CD4-positive, alpha-beta T cell (primary cell): ENCODE data around the gene LRRC4B. TPM values are rescaled to one million over a fixed set of nuclear protein-coding genes. Genes with fewer than 3 reads are reported as not detected.

ENCODE experiments used
- ATAC-seq: fragments of 200-7000 bp; cut with Tn5 transposase; one replicate; pipeline ENCODE4 v1.10.0; 2022; ENCODE audit warnings: mild to moderate bottlenecking; ENCODE audit not compliant: poor library complexity
- CTCF ChIA-PET: fragments of 350-600 bp; sonication (Branson Sonifier 250); formaldehyde crosslinking; loops from one replicate; lab custom pipeline; 2021; ENCODE audit warnings: antibody characterized with exemption, inconsistent platforms; lab: Charles Lee
- POLR2A ChIA-PET: fragments of 350-600 bp; sonication (Branson Sonifier 250); formaldehyde crosslinking; loops from one replicate; lab custom pipeline; 2021; ENCODE audit warnings: antibody characterized with exemption, inconsistent platforms; lab: Charles Lee
- DNase-seq, 14 experiments: peaks; one replicate each; pipeline ENCODE4 v3.0.0-alpha.2; 2013 to 2020; ENCODE audit warnings: mixed read lengths in 2 of 14
- H3K27ac ChIP-seq, 2 donors: one replicate each; pipeline versions ENCODE4 v1.5.1 to v1.7.0; 2013; ENCODE audit warnings: low read length in 2 of 2, low read depth in 1 of 2, mild to moderate bottlenecking in 1 of 2
- H3K27me3 ChIP-seq, 2 experiments: 1 replicate in 1 of 2; 2 replicates in 1 of 2; pipeline versions ENCODE4 v1.6.1 to v1.7.0; 2013; ENCODE audit warnings: low read length in 2 of 2, control low read depth in 1 of 2, mild to moderate bottlenecking in 1 of 2, moderate library complexity in 1 of 2; ENCODE audit not compliant: insufficient read depth in 2 of 2, control insufficient read depth in 1 of 2
- H3K36me3 ChIP-seq: one replicate; pipeline ENCODE4 v1.6.1; 2013; ENCODE audit warnings: low read length, control low read depth; ENCODE audit not compliant: insufficient read depth
- H3K4me1 ChIP-seq: one replicate; pipeline ENCODE4 v1.6.1; 2013; ENCODE audit warnings: low read length, control low read depth; ENCODE audit not compliant: insufficient read depth
- H3K4me3 ChIP-seq: one replicate; pipeline ENCODE4 v1.5.1; 2013; ENCODE audit warnings: mild to moderate bottlenecking, low read length, moderate library complexity
- H3K9me3 ChIP-seq, 2 experiments: 1 replicate in 1 of 2; 2 replicates in 1 of 2; pipeline versions ENCODE4 v1.6.1 to v1.7.0; 2013; ENCODE audit warnings: low read length in 2 of 2, mild to moderate bottlenecking in 2 of 2, control low read depth in 1 of 2, moderate library complexity in 1 of 2; ENCODE audit not compliant: control insufficient read depth in 1 of 2, insufficient read depth in 1 of 2
- H3K27ac Mint-ChIP-seq: one replicate; pipeline ENCODE4 v1.8.0; 2020; ENCODE audit warnings: mixed read lengths
- H3K27me3 Mint-ChIP-seq: one replicate; pipeline ENCODE4 v1.8.0; 2021; ENCODE audit warnings: mixed read lengths
- H3K36me3 Mint-ChIP-seq: one replicate; pipeline ENCODE4 v1.8.0; 2021; ENCODE audit warnings: low read depth, mixed read lengths
- H3K4me1 Mint-ChIP-seq: one replicate; pipeline ENCODE4 v1.8.0; 2021; ENCODE audit warnings: low read depth, mixed read lengths
- H3K4me3 Mint-ChIP-seq: one replicate; pipeline ENCODE4 v1.8.0; 2020; ENCODE audit warnings: mild to moderate bottlenecking, mixed read lengths
- H3K9me3 Mint-ChIP-seq: one replicate; pipeline ENCODE4 v1.8.0; 2020; ENCODE audit warnings: mixed read lengths
- intact Hi-C, 2 experiments: fragments of 100-400 bp; cut with DNase I in 1 of 2; cut with micrococcal nuclease in 1 of 2; formaldehyde crosslinking; loops; one replicate each; pipeline versions ENCODE4 v1.15.1 to v1.9.0; 2023 to 2025; cut with DNase I, micrococcal nuclease
- total RNA-seq, 174 experiments: library from RNA in 2 of 174; stranded (reverse) in 2 of 174; gene quantifications; one replicate each; pipeline ENCODE4 v1.2.3 and lab custom pipeline; 2021 to 2026
- TF ChIP-seq, protein P1 (sequence below): fragments of 200-600 bp; IDR thresholded peaks from one replicate; pipeline ENCODE4 v1.8.0; 2022; ENCODE audit warnings: antibody characterized with exemption, mild to moderate bottlenecking

The LRRC4B gene
- total RNA-seq, 2 experiments from 2014 or later: not detected

DNA sequence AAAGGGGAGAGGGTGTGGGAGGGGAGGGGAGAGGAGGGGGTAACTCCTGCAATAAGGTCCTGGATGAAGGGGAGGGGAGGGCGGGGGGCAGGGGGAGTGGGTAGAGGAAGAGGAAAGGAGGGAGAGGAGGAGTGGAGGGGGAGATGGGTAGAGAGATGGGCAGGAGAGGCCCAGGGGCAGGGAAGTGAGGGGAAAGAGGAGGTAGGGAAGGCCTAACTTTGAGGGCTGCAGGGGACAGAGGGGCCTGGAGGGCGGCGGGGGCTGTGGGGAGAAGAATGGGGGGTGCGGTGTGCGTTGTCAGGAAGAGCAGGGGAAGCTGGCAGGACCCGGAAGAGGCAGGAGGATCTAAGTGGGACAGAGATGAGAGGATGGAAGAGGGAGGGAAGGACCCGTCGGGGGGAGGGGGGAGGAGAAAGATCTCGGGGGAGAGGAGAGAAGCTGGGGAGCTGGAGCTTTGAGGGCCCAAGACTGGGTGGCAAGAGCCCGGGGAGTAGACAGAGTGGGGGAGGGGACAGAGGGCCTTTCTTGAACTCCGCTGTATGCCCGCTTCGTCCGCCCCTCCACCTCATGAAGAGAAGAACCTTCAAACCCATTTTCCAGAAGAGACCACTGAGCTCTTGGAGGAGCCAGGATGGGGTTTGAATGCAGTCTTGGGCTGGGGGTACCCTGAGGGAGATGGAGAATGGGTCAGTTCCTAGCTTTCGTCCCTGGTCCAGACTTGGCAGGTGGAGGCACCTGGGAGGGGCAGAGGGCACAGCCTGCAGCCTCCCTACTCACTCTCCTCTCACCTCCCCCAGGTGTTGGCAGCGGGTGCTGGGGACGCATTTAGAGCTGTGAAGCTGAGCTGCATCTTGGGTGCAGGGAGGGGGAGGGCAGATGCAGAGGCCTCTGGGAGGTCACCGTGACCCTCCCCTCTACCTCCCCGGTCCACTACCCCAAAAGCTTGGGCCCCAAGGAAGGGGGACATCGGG lies 778 bp upstream of the LRRC4B start:
- Histone ChIP-seq H3K9me3 (peaks cover 0 to 17% of the 10 kb centered on the region in 2 experiments), H3K36me3 (no peaks in the 10 kb centered on the region), H3K27me3 (peaks cover 38 to 52% of the 10 kb centered on the region in 2 experiments), H3K4me1 (peaks cover 21% of the 10 kb centered on the region), H3K27ac (no peak overlapping the region), H3K4me3 (no peak overlapping the region)
- Mint-ChIP-seq H3K9me3 (no peaks in the 10 kb centered on the region), H3K4me1 (peaks cover 11% of the 10 kb centered on the region), H3K4me3 (no peak overlapping the region), H3K27me3 (peaks cover 59% of the 10 kb centered on the region), H3K36me3 (no peaks in the 10 kb centered on the region), H3K27ac (no peak overlapping the region)
- intact Hi-C loops: no loop called here
- no peak for DNase-seq
- TF ChIP-seq, protein P1, sequence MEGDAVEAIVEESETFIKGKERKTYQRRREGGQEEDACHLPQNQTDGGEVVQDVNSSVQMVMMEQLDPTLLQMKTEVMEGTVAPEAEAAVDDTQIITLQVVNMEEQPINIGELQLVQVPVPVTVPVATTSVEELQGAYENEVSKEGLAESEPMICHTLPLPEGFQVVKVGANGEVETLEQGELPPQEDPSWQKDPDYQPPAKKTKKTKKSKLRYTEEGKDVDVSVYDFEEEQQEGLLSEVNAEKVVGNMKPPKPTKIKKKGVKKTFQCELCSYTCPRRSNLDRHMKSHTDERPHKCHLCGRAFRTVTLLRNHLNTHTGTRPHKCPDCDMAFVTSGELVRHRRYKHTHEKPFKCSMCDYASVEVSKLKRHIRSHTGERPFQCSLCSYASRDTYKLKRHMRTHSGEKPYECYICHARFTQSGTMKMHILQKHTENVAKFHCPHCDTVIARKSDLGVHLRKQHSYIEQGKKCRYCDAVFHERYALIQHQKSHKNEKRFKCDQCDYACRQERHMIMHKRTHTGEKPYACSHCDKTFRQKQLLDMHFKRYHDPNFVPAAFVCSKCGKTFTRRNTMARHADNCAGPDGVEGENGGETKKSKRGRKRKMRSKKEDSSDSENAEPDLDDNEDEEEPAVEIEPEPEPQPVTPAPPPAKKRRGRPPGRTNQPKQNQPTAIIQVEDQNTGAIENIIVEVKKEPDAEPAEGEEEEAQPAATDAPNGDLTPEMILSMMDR: no peak
- CTCF ChIA-PET: no interaction called here
- no peak for ATAC-seq
- POLR2A ChIA-PET: no interaction called here

DNA sequence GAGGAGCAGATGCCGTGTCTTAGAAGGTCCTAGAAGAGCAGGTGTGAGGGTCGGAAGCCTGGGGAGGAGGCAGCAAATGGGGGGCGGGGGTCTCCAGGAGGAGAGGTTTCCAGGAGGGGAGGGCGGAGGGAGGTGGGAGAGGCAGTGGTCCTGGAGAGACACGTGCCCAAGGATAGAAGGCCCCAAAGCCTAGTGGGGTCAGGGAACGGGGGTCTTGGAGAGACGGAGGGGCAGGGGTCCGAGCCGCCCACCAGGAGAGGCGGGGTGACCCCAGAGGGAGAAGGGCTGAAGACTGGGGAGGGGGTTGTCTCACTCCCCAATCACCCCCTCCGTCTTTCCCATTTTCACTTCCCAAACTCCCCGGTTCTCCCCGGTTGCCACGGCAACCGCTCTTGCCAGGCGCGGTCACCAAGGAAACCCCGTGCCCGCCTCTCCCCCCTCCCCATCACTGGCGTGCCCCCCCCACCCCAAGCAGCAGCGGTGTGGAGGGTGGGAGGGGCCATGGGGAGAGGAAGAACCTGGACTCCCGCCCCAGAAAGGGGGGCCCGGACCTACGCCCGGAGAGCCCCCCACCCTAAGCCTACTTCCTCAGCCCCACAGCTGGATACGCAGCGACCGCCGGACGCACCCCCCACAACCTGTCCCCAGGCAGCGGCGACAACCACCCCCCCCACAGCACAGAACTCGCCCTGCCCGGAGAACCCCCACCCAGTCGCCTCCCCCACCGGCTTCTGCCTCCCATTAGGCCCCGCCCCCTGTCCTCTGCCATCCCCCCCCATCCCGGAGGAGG lies 988 bp downstream of the LRRC4B start:
- intact Hi-C loops: no loop called here
- Mint-ChIP-seq H3K4me1 (peaks cover 11% of the 10 kb centered on the region), H3K9me3 (no peaks in the 10 kb centered on the region), H3K27ac (no peak overlapping the region), H3K4me3 (no peak overlapping the region), H3K36me3 (no peaks in the 10 kb centered on the region), H3K27me3 (peaks cover 72% of the 10 kb centered on the region)
- DNase-seq (no peak), ATAC-seq (no peak)
- Histone ChIP-seq H3K27ac (no peak overlapping the region), H3K27me3 (peaks cover 38 to 63% of the 10 kb centered on the region in 2 experiments), H3K9me3 (peaks cover 0 to 17% of the 10 kb centered on the region in 2 experiments), H3K4me3 (no peak overlapping the region), H3K4me1 (peaks cover 21% of the 10 kb centered on the region), H3K36me3 (no peaks in the 10 kb centered on the region)
- CTCF ChIA-PET: no interaction called here
- TF ChIP-seq, protein P1: no peak
- POLR2A ChIA-PET: no interaction called here

GRCh38 chr19:50565984-50566903 lies 2.0 kb downstream of the LRRC4B start:
- Mint-ChIP-seq H3K27ac (no peak overlapping the region), H3K4me3 (no peak overlapping the region), H3K36me3 (no peaks in the 10 kb centered on the region), H3K9me3 (no peaks in the 10 kb centered on the region), H3K27me3 (peaks cover 68% of the 10 kb centered on the region), H3K4me1 (peaks cover 11% of the 10 kb centered on the region)
- intact Hi-C loops: no loop called here
- ChIA-PET POLR2A (no interaction called here), CTCF (no interaction called here)
- peak in 1 of 14 experiments; percentile 25 for DNase-seq
- Histone ChIP-seq H3K36me3 (no peaks in the 10 kb centered on the region), H3K27me3 (peaks cover 38 to 62% of the 10 kb centered on the region in 2 experiments), H3K4me3 (no peak overlapping the region), H3K9me3 (peaks cover 0 to 17% of the 10 kb centered on the region in 2 experiments), H3K27ac (no peak overlapping the region), H3K4me1 (peaks cover 21% of the 10 kb centered on the region)
- TF ChIP-seq, protein P1: no peak
- no peak for ATAC-seq
